Neural progenitor cell (in vitro differentiated cells): ENCODE data around the gene NHLRC1. TPM values are rescaled to one million over a fixed set of nuclear protein-coding genes. Genes with fewer than 3 reads are reported as not detected.
"Not testable (repeated sequence)": the region's sequence is repeated elsewhere in the genome, so short reads cannot be mapped to it uniquely, and the experiment has no call there.

ENCODE experiments used
- DNase-seq: peaks from one replicate; pipeline ENCODE4 v3.0.0-alpha.2; 2016; ENCODE audit warnings: low spot score
- H2AFZ ChIP-seq: fragments of 200-600 bp; sonication (generic); replicated peaks from 2 replicates; pipeline ENCODE4 v1.6.1; 2016; ENCODE audit warnings: antibody characterized with exemption
- H3F3A ChIP-seq: fragments of 200-600 bp; sonication (generic); 2 replicates; pipeline ENCODE4 v1.6.1; 2016; ENCODE audit warnings: antibody characterized with exemption, low read depth
- H3K27ac ChIP-seq: fragments of 200-600 bp; sonication (generic); 2 replicates; pipeline ENCODE4 v1.5.1; 2016; ENCODE audit warnings: mild to moderate bottlenecking
- H3K27me3 ChIP-seq: fragments of 200-600 bp; sonication (generic); 2 replicates; pipeline ENCODE4 v1.6.1; 2016; ENCODE audit warnings: mild to moderate bottlenecking, moderate library complexity
- H3K36me3 ChIP-seq: fragments of 200-600 bp; sonication (generic); 2 replicates; pipeline ENCODE4 v1.5.1; 2016
- H3K4me1 ChIP-seq: fragments of 200-600 bp; sonication (generic); 2 replicates; pipeline ENCODE4 v1.6.1; 2016; ENCODE audit warnings: mixed run types
- H3K4me2 ChIP-seq: fragments of 200-600 bp; sonication (generic); 2 replicates; pipeline ENCODE4 v1.6.1; 2016
- H3K4me3 ChIP-seq: fragments of 200-600 bp; sonication (generic); 2 replicates; pipeline ENCODE4 v1.5.1; 2016
- H3K79me2 ChIP-seq: fragments of 200-600 bp; sonication (generic); 2 replicates; pipeline ENCODE4 v1.6.1; 2016; ENCODE audit warnings: low read depth
- H3K9ac ChIP-seq: fragments of 200-600 bp; sonication (generic); 2 replicates; pipeline ENCODE4 v1.6.1; 2016
- H3K9me3 ChIP-seq: fragments of 200-600 bp; sonication (generic); 2 replicates; pipeline ENCODE4 v1.5.1; 2016; ENCODE audit warnings: low read depth
- H4K20me1 ChIP-seq: fragments of 200-600 bp; sonication (generic); 2 replicates; pipeline ENCODE4 v1.6.1; 2016; ENCODE audit warnings: low read depth
- H3K27ac Mint-ChIP-seq: 3 replicates; pipeline ENCODE4 v1.8.0; 2021; ENCODE audit warnings: mixed read lengths
- H3K27me3 Mint-ChIP-seq: 2 replicates; pipeline ENCODE4 v1.8.0; 2022; ENCODE audit warnings: low read depth, mild to moderate bottlenecking, inconsistent platforms, moderate library complexity, mixed read lengths; ENCODE audit not compliant: insufficient read depth
- H3K36me3 Mint-ChIP-seq: 3 replicates; pipeline ENCODE4 v1.8.0; 2021; ENCODE audit warnings: mixed read lengths
- H3K4me1 Mint-ChIP-seq: 3 replicates; pipeline ENCODE4 v1.8.0; 2021; ENCODE audit warnings: mixed read lengths
- H3K4me3 Mint-ChIP-seq: 3 replicates; pipeline ENCODE4 v1.8.0; 2021; ENCODE audit warnings: mild to moderate bottlenecking, moderate library complexity, mixed read lengths
- H3K9me3 Mint-ChIP-seq: 3 replicates; pipeline ENCODE4 v1.8.0; 2020; ENCODE audit warnings: mixed read lengths
- EZH2 ChIP-seq: fragments of 200-600 bp; sonication (generic); IDR thresholded peaks from 2 replicates; pipeline ENCODE4 v1.6.1; 2017; ENCODE audit warnings: antibody characterized with exemption, mild to moderate bottlenecking, moderate library complexity
- EZH2phosphoT487 ChIP-seq: fragments of 200-600 bp; sonication (generic); IDR thresholded peaks from 2 replicates; pipeline ENCODE4 v1.6.1; 2017; ENCODE audit warnings: antibody characterized with exemption
- total RNA-seq: library from RNA; depleted of rRNA; stranded (reverse); fragments of >200 nt; gene quantifications from 2 replicates; pipeline ENCODE4 v1.2.3, GENCODE V29; 2015; ENCODE audit warnings: low replicate concordance
- TF ChIP-seq, protein P1 (sequence below): fragments of 200-600 bp; sonication (generic); IDR thresholded peaks from 2 replicates; pipeline ENCODE4 v1.5.1; 2017; ENCODE audit warnings: antibody characterized with exemption, mild to moderate bottlenecking

NHLRC1 gene
- total RNA-seq, 1 donor from 2014 or later: not detected

DNA sequence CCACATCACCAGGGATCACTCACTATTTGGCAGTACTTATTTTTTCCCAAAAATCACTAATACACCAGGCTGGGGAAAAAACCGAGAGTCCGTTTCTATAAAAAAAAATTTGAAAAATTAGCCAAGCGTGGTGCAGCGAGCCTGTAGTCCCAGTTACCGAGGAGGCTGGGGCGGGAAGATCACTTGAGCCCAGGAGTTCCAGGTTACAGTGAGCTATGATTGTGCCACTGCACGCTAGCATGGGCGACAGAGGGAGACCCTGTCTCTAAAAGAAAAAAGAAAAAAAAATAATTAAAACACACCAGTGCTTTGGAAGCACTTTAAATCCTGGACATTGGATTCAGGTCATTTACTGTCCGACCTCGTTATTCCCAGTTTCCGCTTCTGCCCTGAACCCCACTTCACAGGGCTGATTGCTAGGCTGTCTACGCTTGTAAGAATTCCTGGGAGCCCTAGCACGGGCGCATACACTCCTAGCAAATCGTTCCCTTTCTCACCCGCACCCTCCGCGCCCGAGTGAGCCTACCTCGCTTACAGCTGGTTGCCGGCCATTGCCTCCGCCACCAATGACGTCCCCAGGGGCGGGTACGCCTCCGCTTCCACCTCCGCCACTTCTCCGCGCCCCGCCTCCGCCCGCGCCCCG is 32.2 kb upstream of the NHLRC1 start, which contains the start of gene TPMT:
TPMT (minus strand) TSS at position 571 of the 643 bp plus-strand sequence. CDS start 5,950 bp downstream, outside the sequence.
- TF ChIP-seq, protein P1, sequence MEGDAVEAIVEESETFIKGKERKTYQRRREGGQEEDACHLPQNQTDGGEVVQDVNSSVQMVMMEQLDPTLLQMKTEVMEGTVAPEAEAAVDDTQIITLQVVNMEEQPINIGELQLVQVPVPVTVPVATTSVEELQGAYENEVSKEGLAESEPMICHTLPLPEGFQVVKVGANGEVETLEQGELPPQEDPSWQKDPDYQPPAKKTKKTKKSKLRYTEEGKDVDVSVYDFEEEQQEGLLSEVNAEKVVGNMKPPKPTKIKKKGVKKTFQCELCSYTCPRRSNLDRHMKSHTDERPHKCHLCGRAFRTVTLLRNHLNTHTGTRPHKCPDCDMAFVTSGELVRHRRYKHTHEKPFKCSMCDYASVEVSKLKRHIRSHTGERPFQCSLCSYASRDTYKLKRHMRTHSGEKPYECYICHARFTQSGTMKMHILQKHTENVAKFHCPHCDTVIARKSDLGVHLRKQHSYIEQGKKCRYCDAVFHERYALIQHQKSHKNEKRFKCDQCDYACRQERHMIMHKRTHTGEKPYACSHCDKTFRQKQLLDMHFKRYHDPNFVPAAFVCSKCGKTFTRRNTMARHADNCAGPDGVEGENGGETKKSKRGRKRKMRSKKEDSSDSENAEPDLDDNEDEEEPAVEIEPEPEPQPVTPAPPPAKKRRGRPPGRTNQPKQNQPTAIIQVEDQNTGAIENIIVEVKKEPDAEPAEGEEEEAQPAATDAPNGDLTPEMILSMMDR: no peak
- TF ChIP-seq EZH2phosphoT487 (no peak), EZH2 (no peak)
- no peaks in the 10 kb centered on the region for H3K27me3 Mint-ChIP-seq
- H3K4me1 Mint-ChIP-seq: peaks cover 15% of the 10 kb centered on the region
- no peaks in the 10 kb centered on the region for H4K20me1 ChIP-seq
- no peaks in the 10 kb centered on the region for H3K9me3 ChIP-seq
- no peaks in the 10 kb centered on the region for H3K36me3 ChIP-seq
- H3K4me2 ChIP-seq: peak within 1 kb of the TSS; percentile 97
- no peaks in the 10 kb centered on the region for H3K27me3 ChIP-seq
- H3K27ac ChIP-seq: peak within 1 kb of the TSS; percentile 78
- H3K79me2 ChIP-seq: peaks cover 17% of the 10 kb centered on the region
- DNase-seq: peak; percentile 97
- peak within 1 kb of the TSS; percentile 64 for H3K9ac ChIP-seq
- peaks cover 19% of the 10 kb centered on the region for H3K4me1 ChIP-seq
- H2AFZ ChIP-seq: peak within 1 kb of the TSS; percentile 99
- no peaks in the 10 kb centered on the region for H3K36me3 Mint-ChIP-seq
- peak within 1 kb of the TSS; percentile 97 for H3K4me3 Mint-ChIP-seq
- no peaks in the 10 kb centered on the region for H3K9me3 Mint-ChIP-seq
- peaks cover 26% of the 10 kb centered on the region for H3F3A ChIP-seq
- H3K4me3 ChIP-seq: peak within 1 kb of the TSS; percentile 98
- peak within 1 kb of the TSS; percentile 81 for H3K27ac Mint-ChIP-seq

DNA sequence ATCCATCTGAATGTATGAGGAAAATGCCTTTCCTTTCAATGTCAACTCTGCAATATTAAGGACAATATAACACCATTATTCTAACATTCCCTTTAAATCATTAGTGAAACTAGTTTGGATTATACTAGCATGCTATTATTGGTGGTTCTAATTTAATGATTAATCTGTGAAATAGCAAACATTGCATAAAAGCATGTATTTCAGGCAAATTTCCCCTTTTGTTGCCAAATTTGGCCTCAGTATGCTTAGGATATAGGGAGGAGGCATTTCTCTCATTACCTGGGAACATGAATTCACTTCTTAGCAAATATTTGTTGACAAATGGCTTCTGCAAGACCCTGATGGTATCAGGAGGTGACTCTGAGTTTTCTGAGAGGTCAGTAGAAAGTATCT is 30.8 kb upstream of the NHLRC1 start:
- Mint-ChIP-seq H3K36me3 (no peaks in the 10 kb centered on the region), H3K27me3 (no peaks in the 10 kb centered on the region), H3K27ac (no peak overlapping the region), H3K9me3 (no peaks in the 10 kb centered on the region), H3K4me3 (no peak overlapping the region), H3K4me1 (peaks cover 15% of the 10 kb centered on the region)
- no peaks in the 10 kb centered on the region for H3K9me3 ChIP-seq
- H4K20me1 ChIP-seq: no peaks in the 10 kb centered on the region
- H2AFZ ChIP-seq: no peak overlapping the region
- H3K4me2 ChIP-seq: peak overlapping the region; percentile 97
- no peak overlapping the region for H3K27ac ChIP-seq
- no peaks in the 10 kb centered on the region for H3K27me3 ChIP-seq
- H3K4me1 ChIP-seq: peaks cover 19% of the 10 kb centered on the region
- peak overlapping the region; percentile 98 for H3K4me3 ChIP-seq
- peaks cover 26% of the 10 kb centered on the region for H3F3A ChIP-seq
- TF ChIP-seq EZH2phosphoT487 (no peak), EZH2 (no peak)
- TF ChIP-seq, protein P1: no peak
- no peak for DNase-seq
- peaks cover 17% of the 10 kb centered on the region for H3K79me2 ChIP-seq
- no peak overlapping the region for H3K9ac ChIP-seq
- no peaks in the 10 kb centered on the region for H3K36me3 ChIP-seq

DNA sequence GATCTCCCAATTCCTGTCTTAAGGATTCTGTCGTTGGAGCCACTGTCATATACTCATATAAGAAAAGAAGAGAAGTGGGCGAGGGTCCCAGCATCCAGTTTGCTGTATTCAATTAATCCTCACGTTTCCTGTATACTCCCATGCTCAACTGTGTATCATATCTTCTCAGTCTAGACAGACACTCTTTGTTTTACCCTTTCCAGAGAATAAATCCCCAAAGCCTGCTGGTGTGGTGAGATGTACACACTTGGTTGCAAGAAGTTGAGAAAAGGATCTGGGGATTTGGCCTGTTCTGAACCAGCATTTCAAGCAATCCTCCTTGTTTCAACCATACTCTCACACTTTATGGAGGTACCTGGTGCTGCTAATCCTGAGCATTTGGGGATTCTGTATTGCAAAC is 29.3 kb upstream of the NHLRC1 start:
- Histone ChIP-seq H3K4me3 (no peak overlapping the region), H4K20me1 (no peaks in the 10 kb centered on the region), H3K4me2 (no peak overlapping the region), H3K27me3 (no peaks in the 10 kb centered on the region), H3K27ac (no peak overlapping the region), H3F3A (peaks cover 26% of the 10 kb centered on the region), H3K4me1 (peaks cover 19% of the 10 kb centered on the region), H3K9me3 (no peaks in the 10 kb centered on the region), H2AFZ (no peak overlapping the region), H3K9ac (no peak overlapping the region), H3K36me3 (no peaks in the 10 kb centered on the region), H3K79me2 (peaks cover 17% of the 10 kb centered on the region)
- Mint-ChIP-seq H3K4me1 (peaks cover 15% of the 10 kb centered on the region), H3K27me3 (no peaks in the 10 kb centered on the region), H3K9me3 (no peaks in the 10 kb centered on the region), H3K27ac (no peak overlapping the region), H3K4me3 (no peak overlapping the region), H3K36me3 (peaks cover 2% of the 10 kb centered on the region)
- TF ChIP-seq, protein P1: no peak
- TF ChIP-seq EZH2 (no peak), EZH2phosphoT487 (no peak)
- no peak for DNase-seq

DNA sequence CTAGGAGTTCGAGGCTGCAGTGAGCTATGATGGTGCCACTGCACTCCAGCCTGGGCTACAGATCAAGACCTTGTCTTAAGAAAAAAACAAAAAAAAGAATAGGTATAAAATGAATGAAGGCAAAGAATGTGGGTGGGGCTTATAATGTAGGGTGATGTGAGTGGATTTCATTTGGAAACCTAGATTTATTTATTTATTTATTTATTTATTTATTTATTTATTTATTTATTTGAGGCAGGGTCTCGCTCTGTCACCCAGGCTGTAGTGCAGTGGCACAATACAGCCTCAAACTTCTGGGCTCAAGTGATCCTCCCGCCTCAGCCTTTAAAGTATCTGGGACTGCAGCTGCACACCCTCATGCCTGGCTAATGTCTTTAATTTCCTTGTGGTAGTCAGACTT is 28.9 kb upstream of the NHLRC1 start:
- not testable (repeated sequence) for H3K9ac ChIP-seq, H3K9me3 ChIP-seq, H3K4me2 ChIP-seq, H3K9me3 Mint-ChIP-seq, H3K4me3 Mint-ChIP-seq, H3K36me3 Mint-ChIP-seq, H3K36me3 ChIP-seq, DNase-seq, H3K27ac ChIP-seq, H3K27me3 Mint-ChIP-seq, H2AFZ ChIP-seq, H3K27me3 ChIP-seq, H3K27ac Mint-ChIP-seq, H4K20me1 ChIP-seq, H3K4me3 ChIP-seq
- peaks cover 25% of the 10 kb centered on the region for H3F3A ChIP-seq
- peaks cover 17% of the 10 kb centered on the region for H3K79me2 ChIP-seq
- peaks cover 18% of the 10 kb centered on the region for H3K4me1 ChIP-seq
- peaks cover 14% of the 10 kb centered on the region for H3K4me1 Mint-ChIP-seq
